Measurements from ENCODE around the gene TUBA1A.
"Not testable (repeated sequence)": the region's sequence is repeated elsewhere in the genome, so short reads cannot be mapped to it uniquely, and the experiment has no call there.

TUBA1A gene

DNA sequence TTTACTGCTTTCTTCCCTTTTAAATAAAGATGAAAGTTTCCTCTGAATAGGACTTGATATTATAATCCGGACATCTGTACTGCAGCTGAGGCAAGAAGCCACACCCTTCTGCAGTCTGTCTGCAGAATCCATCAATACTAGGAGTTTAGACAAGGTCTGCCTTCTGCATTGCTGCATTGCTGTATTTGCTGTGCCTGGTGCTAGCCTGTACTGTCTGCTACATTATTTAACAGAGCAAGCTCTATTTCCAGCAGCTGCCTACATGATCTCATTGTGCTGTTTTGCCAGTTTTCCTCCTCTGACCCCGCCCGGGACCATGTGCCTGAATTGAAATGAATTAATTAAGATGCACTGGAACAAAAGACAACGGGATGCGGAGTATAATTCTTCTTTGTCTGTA, 1.7 kb downstream of the TUBA1A start:
- no peak overlapping the region; the same call in 1 of the 2 replicates for H3K27ac ChIP-seq
- TF ChIP-seq, protein P1, sequence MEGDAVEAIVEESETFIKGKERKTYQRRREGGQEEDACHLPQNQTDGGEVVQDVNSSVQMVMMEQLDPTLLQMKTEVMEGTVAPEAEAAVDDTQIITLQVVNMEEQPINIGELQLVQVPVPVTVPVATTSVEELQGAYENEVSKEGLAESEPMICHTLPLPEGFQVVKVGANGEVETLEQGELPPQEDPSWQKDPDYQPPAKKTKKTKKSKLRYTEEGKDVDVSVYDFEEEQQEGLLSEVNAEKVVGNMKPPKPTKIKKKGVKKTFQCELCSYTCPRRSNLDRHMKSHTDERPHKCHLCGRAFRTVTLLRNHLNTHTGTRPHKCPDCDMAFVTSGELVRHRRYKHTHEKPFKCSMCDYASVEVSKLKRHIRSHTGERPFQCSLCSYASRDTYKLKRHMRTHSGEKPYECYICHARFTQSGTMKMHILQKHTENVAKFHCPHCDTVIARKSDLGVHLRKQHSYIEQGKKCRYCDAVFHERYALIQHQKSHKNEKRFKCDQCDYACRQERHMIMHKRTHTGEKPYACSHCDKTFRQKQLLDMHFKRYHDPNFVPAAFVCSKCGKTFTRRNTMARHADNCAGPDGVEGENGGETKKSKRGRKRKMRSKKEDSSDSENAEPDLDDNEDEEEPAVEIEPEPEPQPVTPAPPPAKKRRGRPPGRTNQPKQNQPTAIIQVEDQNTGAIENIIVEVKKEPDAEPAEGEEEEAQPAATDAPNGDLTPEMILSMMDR (conservative IDR thresholded peaks at IDR 0.05), result no peak

DNA sequence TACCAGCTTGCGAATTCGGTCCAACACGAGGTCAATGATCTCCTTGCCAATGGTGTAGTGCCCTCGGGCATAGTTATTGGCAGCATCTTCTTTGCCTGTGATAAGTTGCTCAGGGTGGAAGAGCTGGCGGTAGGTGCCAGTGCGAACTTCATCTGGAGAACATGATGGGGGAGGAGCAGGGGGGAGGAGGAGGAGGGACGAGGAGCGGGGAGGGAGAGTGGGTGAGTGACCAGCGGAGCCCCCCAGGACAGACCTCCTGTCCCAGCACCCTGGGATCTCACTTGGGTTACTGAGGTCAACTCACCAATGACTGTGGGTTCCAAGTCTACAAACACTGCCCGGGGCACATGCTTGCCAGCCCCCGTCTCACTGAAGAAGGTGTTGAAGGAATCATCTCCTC, 2.6 kb downstream of the TUBA1A start:
- H3K27ac ChIP-seq, result not testable (repeated sequence)

DNA sequence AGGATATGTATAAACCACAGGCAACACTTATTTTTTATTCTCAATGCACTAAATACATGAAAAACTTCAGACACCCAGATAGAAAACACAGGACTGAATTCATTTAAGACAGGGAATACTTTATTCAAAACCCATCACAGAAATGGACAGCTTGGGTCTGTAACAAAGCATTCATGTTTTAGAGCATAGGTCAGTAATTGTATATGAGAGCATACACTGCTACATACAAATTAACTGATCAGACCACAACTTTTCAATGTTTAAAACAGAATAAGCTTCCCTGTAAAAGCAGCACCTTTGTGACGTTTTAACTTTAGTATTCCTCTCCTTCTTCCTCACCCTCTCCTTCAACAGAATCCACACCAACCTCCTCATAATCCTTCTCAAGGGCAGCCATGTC, 4.2 kb downstream of the TUBA1A start:
- H3K27ac ChIP-seq, result not testable (repeated sequence)

DNA sequence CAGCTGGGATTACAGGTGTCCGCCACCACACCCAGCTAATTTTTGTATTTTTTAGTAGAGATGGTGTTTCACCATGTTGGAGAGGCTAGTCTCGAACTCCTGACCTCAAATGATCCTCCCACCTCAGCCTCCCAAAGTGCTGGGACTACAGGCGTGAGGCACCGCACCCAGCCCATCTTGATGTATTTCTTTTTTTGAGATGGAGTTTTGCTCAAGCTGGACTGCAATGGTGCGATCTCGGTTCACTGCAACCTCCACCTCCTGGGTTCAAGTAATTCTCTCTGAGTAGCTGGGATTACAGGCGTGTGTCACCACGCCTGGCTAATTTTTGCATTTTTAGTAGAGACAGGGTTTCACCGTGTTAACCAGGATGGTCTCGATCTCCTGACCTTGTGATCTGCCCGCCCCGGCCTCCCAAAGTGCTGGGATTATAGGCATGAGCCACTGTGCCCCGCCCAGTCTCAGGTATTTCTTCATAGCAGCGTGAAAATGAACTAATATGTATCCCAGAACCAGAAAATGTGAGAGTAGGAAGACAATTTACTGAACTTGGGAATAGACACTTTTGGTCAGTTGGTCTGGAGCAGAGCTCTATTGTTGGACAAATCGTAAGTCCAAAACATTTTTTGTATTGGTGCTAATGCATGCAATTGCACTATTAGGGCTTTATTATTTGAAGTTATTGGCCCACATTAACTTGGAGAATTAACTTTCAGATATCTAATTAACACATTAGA, 5.5 kb downstream of the TUBA1A start:
- not testable (repeated sequence) for H3K27ac ChIP-seq

DNA sequence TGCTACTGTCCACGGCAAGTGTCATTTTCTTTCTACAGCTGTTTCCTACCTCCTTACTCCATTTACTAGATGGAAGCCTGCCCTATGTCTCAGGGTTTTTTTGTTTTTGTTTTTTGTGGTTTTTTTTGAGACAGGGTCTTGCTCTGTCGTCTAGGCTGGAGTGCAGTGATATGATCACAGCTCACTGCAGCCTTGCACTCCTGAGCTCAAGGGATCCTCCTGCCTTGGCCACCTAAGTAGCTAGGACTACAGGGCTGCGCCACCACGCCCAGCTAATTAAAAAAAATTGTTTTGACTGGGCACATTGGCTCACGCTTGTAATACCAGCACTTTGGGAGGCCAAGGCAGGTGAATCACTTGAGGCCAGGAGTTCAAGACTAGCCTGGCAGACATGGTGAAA, 14.7 kb downstream of the TUBA1A start:
- no peak overlapping the region for H3K27ac ChIP-seq
- TF ChIP-seq, protein P1 (conservative IDR thresholded peaks at IDR 0.05), result no peak

DNA sequence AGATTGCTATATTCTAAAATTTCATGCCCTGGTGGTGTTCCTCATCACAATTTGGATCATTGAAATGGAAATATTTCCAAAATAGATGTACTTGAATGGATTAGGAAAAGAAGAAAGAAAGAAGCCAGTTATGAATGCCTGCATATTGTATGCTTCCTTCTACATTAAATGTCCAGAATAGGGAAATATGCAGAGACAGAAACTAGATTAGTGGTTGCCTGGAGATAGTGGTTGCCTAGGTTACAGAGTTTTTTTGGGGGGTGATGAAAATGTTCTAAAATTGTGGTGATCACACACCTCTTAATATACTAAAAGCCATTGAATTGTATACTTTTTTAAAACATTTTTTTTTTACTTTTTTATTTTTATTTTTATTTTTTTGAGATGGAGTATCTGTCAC, 18.0 kb downstream of the TUBA1A start:
- TF ChIP-seq, protein P1 (conservative IDR thresholded peaks at IDR 0.05), result no peak
- no peak overlapping the region for H3K27ac ChIP-seq

DNA sequence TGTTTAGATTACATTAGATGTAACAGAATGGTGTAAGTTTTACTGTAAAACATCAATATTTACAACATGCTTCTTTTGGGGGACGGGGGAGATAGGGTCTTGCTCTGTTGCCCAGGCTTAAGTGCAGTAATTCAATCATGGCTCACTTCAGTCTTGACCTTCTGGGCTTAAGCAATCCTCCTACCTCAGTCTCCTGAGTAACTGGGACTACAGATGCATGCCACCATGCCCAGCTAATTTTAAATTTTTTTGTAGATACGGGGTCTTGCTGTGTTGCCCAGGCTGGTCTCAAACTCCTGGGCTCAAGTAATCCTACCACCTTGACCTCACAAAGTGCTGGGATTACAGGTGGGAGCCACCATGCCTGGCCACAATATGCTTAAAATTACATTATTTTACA, 23.8 kb downstream of the TUBA1A start:
- no peak overlapping the region for H3K27ac ChIP-seq

DNA sequence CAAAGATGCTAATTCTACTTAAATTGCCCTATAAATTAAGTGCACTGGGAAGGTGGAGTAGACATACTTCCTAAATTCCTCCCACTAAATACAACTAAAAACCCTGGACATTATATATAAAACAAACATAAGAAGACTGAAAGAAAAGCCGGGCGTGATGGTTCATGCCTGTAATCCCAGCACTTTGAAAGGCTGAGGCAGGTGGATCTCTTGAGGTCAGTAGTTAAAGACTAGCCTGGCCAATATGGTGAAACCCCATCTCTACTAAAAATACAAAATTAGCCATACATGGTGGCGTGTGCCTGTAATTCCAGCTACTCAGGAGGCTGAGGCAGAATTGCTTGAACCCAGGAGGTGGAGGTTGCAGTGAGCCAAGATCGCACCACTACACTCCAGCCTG, 27.0 kb downstream of the TUBA1A start:
- not testable (repeated sequence) for H3K27ac ChIP-seq

More for the DNA sequence above, 23.8 kb downstream of the TUBA1A start:
- TF ChIP-seq, protein P1 (conservative IDR thresholded peaks at IDR 0.05), result no peak

DNA sequence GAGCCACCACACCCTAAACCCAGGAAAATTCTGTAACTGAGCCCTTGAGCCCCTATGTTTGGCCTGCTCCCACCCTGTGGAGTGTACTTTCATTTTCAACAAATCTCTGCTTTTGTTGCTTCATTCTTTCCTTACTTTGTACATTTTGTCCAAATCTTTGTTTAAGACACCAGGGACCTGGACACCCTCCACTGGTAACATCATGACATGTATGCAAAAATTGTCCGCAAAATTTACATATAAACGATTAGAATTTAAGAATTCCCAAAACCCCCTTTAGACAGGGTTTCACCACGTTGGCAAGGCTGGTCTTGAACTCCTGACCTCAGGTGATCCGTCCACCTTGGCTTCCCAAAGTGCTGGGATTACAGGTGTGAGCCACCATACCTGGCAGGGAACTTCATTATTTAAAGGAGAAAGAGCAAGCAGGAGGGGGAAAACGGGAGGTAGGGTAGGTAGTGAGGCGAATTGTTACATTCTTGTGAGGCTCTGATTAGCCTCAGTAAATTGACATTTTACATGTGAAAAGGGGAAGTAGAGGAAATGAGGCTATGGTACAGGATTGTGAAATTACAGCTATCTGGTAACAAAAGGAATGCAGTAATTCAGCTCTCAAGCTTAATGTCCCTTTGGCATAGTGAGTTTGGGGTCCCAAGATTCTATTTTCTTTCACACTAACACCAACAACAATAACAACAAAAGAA, 27.6 kb downstream of the TUBA1A start:
- TF ChIP-seq, protein P1 (conservative IDR thresholded peaks at IDR 0.05), result no peak
- H3K27ac ChIP-seq, result no peak overlapping the region

DNA sequence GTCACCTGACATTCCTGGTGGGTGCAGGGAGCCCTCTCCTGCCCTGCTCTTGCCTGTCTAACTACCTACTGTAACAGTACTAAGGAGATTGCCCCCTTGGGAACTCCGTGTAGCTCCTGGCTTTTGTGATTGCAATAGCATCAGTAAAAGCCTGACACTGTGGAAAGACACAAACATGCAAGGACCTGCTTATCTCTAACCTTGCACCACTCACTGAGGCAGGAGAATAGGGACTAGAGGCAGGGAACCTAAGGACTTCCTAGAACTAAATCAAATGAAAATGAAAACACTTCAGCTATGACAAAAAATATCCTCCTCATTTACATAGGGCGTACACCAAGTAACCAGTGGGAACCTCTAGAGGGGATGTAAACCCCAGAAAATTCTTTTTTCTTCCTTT, 28.5 kb downstream of the TUBA1A start:
- TF ChIP-seq, protein P1 (conservative IDR thresholded peaks at IDR 0.05), result no peak
- no peak overlapping the region for H3K27ac ChIP-seq

All from VCaP (cell line).